ENCODE data around the gene CADPS2.
A peak's percentile ranks its signal among the peaks of the same experiment; 100 is the strongest.

CADPS2 gene

GRCh38 chr7:122887848-122888247 lies 1.6 kb upstream of the CADPS2 start:
- Histone ChIP-seq H3K27me3 (ENCODE audit: control insufficient read depth, insufficient read depth, low read length, poor library complexity, severe bottlenecking) (peaks cover 43% of the 10 kb centered on the region), H3K4me1 (ENCODE audit: control insufficient read depth, insufficient read depth, low read length) (peaks cover 6% of the 10 kb centered on the region), H3K27ac (ENCODE audit: insufficient read depth, low read depth, low read length, poor library complexity, severe bottlenecking) (no peak overlapping the region), H3K4me3 (ENCODE audit: insufficient read depth, low read depth, low read length) (no peak overlapping the region), H3K9me3 (ENCODE audit: control insufficient read depth, low read length) (no peaks in the 10 kb centered on the region), H3K36me3 (ENCODE audit: control insufficient read depth, insufficient read depth, low read length) (no peaks in the 10 kb centered on the region)

GRCh38 chr7:122887198-122887597 lies 938 bp upstream of the CADPS2 start:
- no peaks in the 10 kb centered on the region for H3K36me3 ChIP-seq (ENCODE audit: control insufficient read depth, insufficient read depth, low read length)
- peak overlapping the region; percentile 78 for H3K4me3 ChIP-seq (ENCODE audit: insufficient read depth, low read depth, low read length)
- no peaks in the 10 kb centered on the region for H3K9me3 ChIP-seq (ENCODE audit: control insufficient read depth, low read length)
- H3K27ac ChIP-seq (ENCODE audit: insufficient read depth, low read depth, low read length, poor library complexity, severe bottlenecking), result no peak overlapping the region
- H3K27me3 ChIP-seq (ENCODE audit: control insufficient read depth, insufficient read depth, low read length, poor library complexity, severe bottlenecking), result peaks cover 43% of the 10 kb centered on the region
- H3K4me1 ChIP-seq (ENCODE audit: control insufficient read depth, insufficient read depth, low read length), result peaks cover 6% of the 10 kb centered on the region
- 3% methylated on average over 12 of the region's 12 CpGs for WGBS, 2 experiments

- Histone ChIP-seq H3K27me3 (ENCODE audit: control insufficient read depth, insufficient read depth, low read length, poor library complexity, severe bottlenecking) (peaks cover 43% of the 10 kb centered on the region), H3K4me3 (ENCODE audit: insufficient read depth, low read depth, low read length) (peak overlapping the region; percentile 78), H3K9me3 (ENCODE audit: control insufficient read depth, low read length) (no peaks in the 10 kb centered on the region), H3K27ac (ENCODE audit: insufficient read depth, low read depth, low read length, poor library complexity, severe bottlenecking) (peak overlapping the region; percentile 72), H3K36me3 (ENCODE audit: control insufficient read depth, insufficient read depth, low read length) (no peaks in the 10 kb centered on the region), H3K4me1 (ENCODE audit: control insufficient read depth, insufficient read depth, low read length) (peaks cover 6% of the 10 kb centered on the region)
- 1% methylated on average over 70 of the region's 70 CpGs for WGBS, 2 experiments
Observed at GRCh38 chr7:122885583-122886356, 490 bp downstream of the CADPS2 start.

GRCh38 chr7:122884186-122884585 lies 2.1 kb downstream of the CADPS2 start:
- WGBS, 2 experiments, result 85 to 88% methylated on average over 4 of the region's 4 CpGs
- H3K27ac ChIP-seq (ENCODE audit: insufficient read depth, low read depth, low read length, poor library complexity, severe bottlenecking), result no peak overlapping the region
- no peaks in the 10 kb centered on the region for H3K9me3 ChIP-seq (ENCODE audit: control insufficient read depth, low read length)
- peaks cover 43% of the 10 kb centered on the region for H3K27me3 ChIP-seq (ENCODE audit: control insufficient read depth, insufficient read depth, low read length, poor library complexity, severe bottlenecking)
- no peaks in the 10 kb centered on the region for H3K36me3 ChIP-seq (ENCODE audit: control insufficient read depth, insufficient read depth, low read length)
- no peak overlapping the region for H3K4me3 ChIP-seq (ENCODE audit: insufficient read depth, low read depth, low read length)
- peaks cover 6% of the 10 kb centered on the region for H3K4me1 ChIP-seq (ENCODE audit: control insufficient read depth, insufficient read depth, low read length)

- Histone ChIP-seq H3K27me3 (ENCODE audit: control insufficient read depth, insufficient read depth, low read length, poor library complexity, severe bottlenecking) (peaks cover 38% of the 10 kb centered on the region), H3K27ac (ENCODE audit: insufficient read depth, low read depth, low read length, poor library complexity, severe bottlenecking) (no peak overlapping the region), H3K4me3 (ENCODE audit: insufficient read depth, low read depth, low read length) (no peak overlapping the region), H3K4me1 (ENCODE audit: control insufficient read depth, insufficient read depth, low read length) (peaks cover 6% of the 10 kb centered on the region), H3K9me3 (ENCODE audit: control insufficient read depth, low read length) (no peaks in the 10 kb centered on the region), H3K36me3 (ENCODE audit: control insufficient read depth, insufficient read depth, low read length) (no peaks in the 10 kb centered on the region)
- WGBS, 2 experiments, result 93% methylated on average over 1 to 3 of the region's 3 CpGs
Observed at GRCh38 chr7:122883049-122883680, 3.1 kb downstream of the CADPS2 start.

GRCh38 chr7:122881324-122881723 lies 4.9 kb downstream of the CADPS2 start:
- peaks cover 22% of the 10 kb centered on the region for H3K27me3 ChIP-seq (ENCODE audit: control insufficient read depth, insufficient read depth, low read length, poor library complexity, severe bottlenecking)
- no peak overlapping the region for H3K4me3 ChIP-seq (ENCODE audit: insufficient read depth, low read depth, low read length)
- peaks cover 6% of the 10 kb centered on the region for H3K4me1 ChIP-seq (ENCODE audit: control insufficient read depth, insufficient read depth, low read length)
- no peaks in the 10 kb centered on the region for H3K36me3 ChIP-seq (ENCODE audit: control insufficient read depth, insufficient read depth, low read length)
- H3K27ac ChIP-seq (ENCODE audit: insufficient read depth, low read depth, low read length, poor library complexity, severe bottlenecking), result no peak overlapping the region
- no peaks in the 10 kb centered on the region for H3K9me3 ChIP-seq (ENCODE audit: control insufficient read depth, low read length)
- 76 to 91% methylated on average over 1 of the region's 1 CpG for WGBS, 2 experiments

- Histone ChIP-seq H3K27me3 (ENCODE audit: control insufficient read depth, insufficient read depth, low read length, poor library complexity, severe bottlenecking) (no peaks in the 10 kb centered on the region), H3K4me1 (ENCODE audit: control insufficient read depth, insufficient read depth, low read length) (no peaks in the 10 kb centered on the region), H3K4me3 (ENCODE audit: insufficient read depth, low read depth, low read length) (no peak overlapping the region), H3K36me3 (ENCODE audit: control insufficient read depth, insufficient read depth, low read length) (no peaks in the 10 kb centered on the region), H3K9me3 (ENCODE audit: control insufficient read depth, low read length) (peaks cover 5% of the 10 kb centered on the region), H3K27ac (ENCODE audit: insufficient read depth, low read depth, low read length, poor library complexity, severe bottlenecking) (no peak overlapping the region)
- no CpG with 5 or more reads among the region's 1 CpG for WGBS, 2 experiments
Observed at GRCh38 chr7:122869260-122869659, 17.0 kb downstream of the CADPS2 start.

- H3K27me3 ChIP-seq (ENCODE audit: control insufficient read depth, insufficient read depth, low read length, poor library complexity, severe bottlenecking), result no peaks in the 10 kb centered on the region
- peaks cover 5% of the 10 kb centered on the region for H3K9me3 ChIP-seq (ENCODE audit: control insufficient read depth, low read length)
- H3K4me3 ChIP-seq (ENCODE audit: insufficient read depth, low read depth, low read length), result no peak overlapping the region
- H3K27ac ChIP-seq (ENCODE audit: insufficient read depth, low read depth, low read length, poor library complexity, severe bottlenecking), result no peak overlapping the region
- no peaks in the 10 kb centered on the region for H3K4me1 ChIP-seq (ENCODE audit: control insufficient read depth, insufficient read depth, low read length)
- no peaks in the 10 kb centered on the region for H3K36me3 ChIP-seq (ENCODE audit: control insufficient read depth, insufficient read depth, low read length)
Observed at GRCh38 chr7:122867471-122867980, 18.7 kb downstream of the CADPS2 start.

GRCh38 chr7:122864838-122865237 lies 21.4 kb downstream of the CADPS2 start:
- Histone ChIP-seq H3K36me3 (ENCODE audit: control insufficient read depth, insufficient read depth, low read length) (no peaks in the 10 kb centered on the region), H3K9me3 (ENCODE audit: control insufficient read depth, low read length) (peaks cover 5% of the 10 kb centered on the region), H3K4me1 (ENCODE audit: control insufficient read depth, insufficient read depth, low read length) (no peaks in the 10 kb centered on the region), H3K27me3 (ENCODE audit: control insufficient read depth, insufficient read depth, low read length, poor library complexity, severe bottlenecking) (no peaks in the 10 kb centered on the region), H3K27ac (ENCODE audit: insufficient read depth, low read depth, low read length, poor library complexity, severe bottlenecking) (no peak overlapping the region), H3K4me3 (ENCODE audit: insufficient read depth, low read depth, low read length) (no peak overlapping the region)
- WGBS, 2 experiments, result 87 to 93% methylated on average over 2 to 3 of the region's 3 CpGs

GRCh38 chr7:122864016-122864415 lies 22.2 kb downstream of the CADPS2 start:
- no peak overlapping the region for H3K4me3 ChIP-seq (ENCODE audit: insufficient read depth, low read depth, low read length)
- H3K9me3 ChIP-seq (ENCODE audit: control insufficient read depth, low read length), result peaks cover 5% of the 10 kb centered on the region
- no peaks in the 10 kb centered on the region for H3K4me1 ChIP-seq (ENCODE audit: control insufficient read depth, insufficient read depth, low read length)
- 82 to 100% methylated on average over 1 to 2 of the region's 2 CpGs for WGBS, 2 experiments
- no peaks in the 10 kb centered on the region for H3K27me3 ChIP-seq (ENCODE audit: control insufficient read depth, insufficient read depth, low read length, poor library complexity, severe bottlenecking)
- no peak overlapping the region for H3K27ac ChIP-seq (ENCODE audit: insufficient read depth, low read depth, low read length, poor library complexity, severe bottlenecking)
- H3K36me3 ChIP-seq (ENCODE audit: control insufficient read depth, insufficient read depth, low read length), result no peaks in the 10 kb centered on the region

All from ectodermal cell (in vitro differentiated cells).